Stomach (tissue), 4 donors: ENCODE results near the gene NTM.

ENCODE experiments used
- EP300 ChIP-seq: sonication (generic); formaldehyde crosslinking; IDR thresholded peaks from one replicate; pipeline ENCODE4 v1.6.1; 2017; ENCODE audit warnings: antibody characterized with exemption
- POLR2A ChIP-seq, 4 donors: fragments of 450-650 bp; IDR thresholded peaks; one replicate each; pipeline ENCODE4 v1.6.1; 2016; ENCODE audit warnings: antibody characterized with exemption in 4 of 4, control low read depth in 2 of 4, mild to moderate bottlenecking in 1 of 4, moderate library complexity in 1 of 4
- TF ChIP-seq, protein P1 (sequence below), 7 experiments: fragments of 450-650 bp in 4 of 7; fragments of 200-600 bp in 3 of 7; sonication (generic) in 3 of 7; IDR thresholded peaks; one replicate each; pipeline ENCODE4 v1.5.1; 2016 to 2019; ENCODE audit warnings: antibody characterized with exemption in 7 of 7, control low read depth in 2 of 7, mild to moderate bottlenecking in 1 of 7

DNA sequence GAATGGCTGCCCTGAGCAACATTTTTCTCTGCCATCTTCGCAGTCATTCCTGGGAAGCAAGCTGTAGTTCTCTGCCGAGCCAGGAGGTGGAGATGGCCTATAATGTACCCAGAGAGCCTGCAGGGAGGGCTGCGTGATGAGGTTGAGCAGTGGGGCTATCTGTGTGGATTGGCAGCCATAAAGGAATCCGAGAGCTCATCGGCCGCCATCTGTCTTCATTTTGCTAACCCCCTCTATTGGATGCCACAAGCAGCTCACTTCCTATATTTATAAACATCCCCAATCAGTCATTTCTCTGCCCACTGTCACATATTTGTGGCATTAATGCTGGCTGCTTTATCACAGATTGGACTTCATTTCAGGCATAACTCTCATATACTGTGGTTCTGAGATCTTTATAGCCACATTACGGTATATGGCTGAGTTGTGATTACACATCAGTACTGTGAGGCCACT, 209.5 kb downstream of the NTM start:
- TF ChIP-seq, protein P1, sequence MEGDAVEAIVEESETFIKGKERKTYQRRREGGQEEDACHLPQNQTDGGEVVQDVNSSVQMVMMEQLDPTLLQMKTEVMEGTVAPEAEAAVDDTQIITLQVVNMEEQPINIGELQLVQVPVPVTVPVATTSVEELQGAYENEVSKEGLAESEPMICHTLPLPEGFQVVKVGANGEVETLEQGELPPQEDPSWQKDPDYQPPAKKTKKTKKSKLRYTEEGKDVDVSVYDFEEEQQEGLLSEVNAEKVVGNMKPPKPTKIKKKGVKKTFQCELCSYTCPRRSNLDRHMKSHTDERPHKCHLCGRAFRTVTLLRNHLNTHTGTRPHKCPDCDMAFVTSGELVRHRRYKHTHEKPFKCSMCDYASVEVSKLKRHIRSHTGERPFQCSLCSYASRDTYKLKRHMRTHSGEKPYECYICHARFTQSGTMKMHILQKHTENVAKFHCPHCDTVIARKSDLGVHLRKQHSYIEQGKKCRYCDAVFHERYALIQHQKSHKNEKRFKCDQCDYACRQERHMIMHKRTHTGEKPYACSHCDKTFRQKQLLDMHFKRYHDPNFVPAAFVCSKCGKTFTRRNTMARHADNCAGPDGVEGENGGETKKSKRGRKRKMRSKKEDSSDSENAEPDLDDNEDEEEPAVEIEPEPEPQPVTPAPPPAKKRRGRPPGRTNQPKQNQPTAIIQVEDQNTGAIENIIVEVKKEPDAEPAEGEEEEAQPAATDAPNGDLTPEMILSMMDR (IDR thresholded peaks at IDR 0.05) = no peak
- TF ChIP-seq POLR2A (IDR thresholded peaks at IDR 0.05) (no peak), EP300 (no peak)
